Hepatocyte (in vitro differentiated cells): Measurements from ENCODE around the gene PLEKHM3. TPM values are rescaled to one million over a fixed set of nuclear protein-coding genes. Genes with fewer than 3 reads are reported as not detected.

Experiments
- DNase-seq: peaks from one replicate; pipeline ENCODE4 v3.0.0-alpha.2; 2016; ENCODE audit warnings: low spot score
- H2AFZ ChIP-seq: fragments of 200-600 bp; sonication (generic); 2 replicates; pipeline ENCODE4 v1.6.0; 2016; ENCODE audit warnings: antibody characterized with exemption, mild to moderate bottlenecking
- H3K27ac ChIP-seq: fragments of 200-600 bp; sonication (generic); 2 replicates; pipeline ENCODE4 v1.5.1; 2016; ENCODE audit warnings: mild to moderate bottlenecking
- H3K27me3 ChIP-seq: fragments of 200-600 bp; sonication (generic); 2 replicates; pipeline ENCODE4 v1.6.1; 2016
- H3K36me3 ChIP-seq: fragments of 200-600 bp; sonication (generic); replicated peaks from 2 replicates; pipeline ENCODE4 v1.5.1; 2016; ENCODE audit warnings: low read depth; ENCODE audit not compliant: insufficient read depth
- H3K4me1 ChIP-seq: fragments of 200-600 bp; sonication (generic); 2 replicates; pipeline ENCODE4 v1.5.1; 2016; ENCODE audit warnings: mild to moderate bottlenecking, moderate library complexity; ENCODE audit not compliant: insufficient read depth
- H3K4me2 ChIP-seq: fragments of 200-600 bp; sonication (generic); 2 replicates; pipeline ENCODE4 v1.6.0; 2016
- H3K4me3 ChIP-seq: fragments of 200-600 bp; sonication (generic); 2 replicates; pipeline ENCODE4 v1.5.1; 2016; ENCODE audit warnings: mild to moderate bottlenecking
- H3K79me2 ChIP-seq: fragments of 200-600 bp; sonication (generic); 2 replicates; pipeline ENCODE4 v1.6.0; 2017; ENCODE audit warnings: mild to moderate bottlenecking
- H3K9me2 ChIP-seq: fragments of 200-600 bp; sonication (generic); replicated peaks from 2 replicates; pipeline ENCODE4 v1.6.0; 2017; ENCODE audit warnings: mild to moderate bottlenecking; ENCODE audit not compliant: insufficient read depth
- H3K9me3 ChIP-seq: fragments of 200-600 bp; sonication (generic); 2 replicates; pipeline ENCODE4 v1.5.1; 2016; ENCODE audit warnings: low read depth, mild to moderate bottlenecking
- H4K20me1 ChIP-seq: fragments of 200-600 bp; sonication (generic); 2 replicates; pipeline ENCODE4 v1.6.0; 2016; ENCODE audit warnings: mild to moderate bottlenecking; ENCODE audit not compliant: insufficient read depth, poor library complexity, severe bottlenecking
- CTCF ChIP-seq: fragments of 200-600 bp; sonication (generic); IDR thresholded peaks from 2 replicates; pipeline ENCODE4 v1.5.1; 2016; ENCODE audit warnings: antibody characterized with exemption, mild to moderate bottlenecking; ENCODE audit not compliant: poor library complexity
- EZH2 ChIP-seq: fragments of 200-600 bp; sonication (generic); IDR thresholded peaks from 2 replicates; pipeline ENCODE4 v1.6.1; 2016; ENCODE audit warnings: antibody characterized with exemption, mild to moderate bottlenecking, borderline replicate concordance
- EZH2phosphoT487 ChIP-seq: fragments of 200-600 bp; sonication (generic); IDR thresholded peaks from one replicate; pipeline ENCODE4 v1.6.1; 2018; ENCODE audit warnings: antibody characterized with exemption, mild to moderate bottlenecking, low read depth, moderate library complexity; ENCODE audit not compliant: unreplicated experiment, severe bottlenecking
- WGBS: methylation state at CpG from one replicate; pipeline ENCODE4 v1.1.6; 2016; ENCODE audit warnings: low lambda C conversion rate; ENCODE audit errors: missing lambda C conversion rate; 5-methylcytosine and 5-hydroxymethylcytosine counted together
- polyA plus RNA-seq: library from polyadenylated mRNA; unstranded; fragments of >200 nt; fragmentation: Nextera tagmentation; extraction: Ambion mirVana; gene quantifications from 2 replicates; pipeline ENCODE4 v1.2.1, GENCODE V29; 2016
- total RNA-seq: library from RNA; depleted of rRNA; stranded (reverse); fragments of >200 nt; gene quantifications from 2 replicates; pipeline ENCODE4 v1.2.3, GENCODE V29; 2014

PLEKHM3 gene
- total and polyA plus RNA-seq, 2 experiments from 2014 or later: 4.2 to 11.1 TPM

GRCh38 chr2:208057108-208057507, 31.8 kb upstream of the PLEKHM3 start:
- no peaks in the 10 kb centered on the region for H3K9me2 ChIP-seq
- no peaks in the 10 kb centered on the region for H3K27me3 ChIP-seq
- no peaks in the 10 kb centered on the region for H3K36me3 ChIP-seq
- no peak for TF ChIP-seq CTCF
- no peak for TF ChIP-seq EZH2
- TF ChIP-seq EZH2phosphoT487: no peak
- no peak overlapping the region for H2AFZ ChIP-seq
- no peaks in the 10 kb centered on the region for H3K4me1 ChIP-seq
- WGBS: 96% methylated on average over 1 of the region's 1 CpG
- H4K20me1 ChIP-seq: no peaks in the 10 kb centered on the region
- H3K9me3 ChIP-seq: no peaks in the 10 kb centered on the region
- DNase-seq: no peak
- H3K4me2 ChIP-seq: no peak overlapping the region
- H3K4me3 ChIP-seq: no peak overlapping the region
- no peaks in the 10 kb centered on the region for H3K79me2 ChIP-seq
- H3K27ac ChIP-seq: no peak overlapping the region

- Histone ChIP-seq H3K36me3 (no peaks in the 10 kb centered on the region), H3K27me3 (no peaks in the 10 kb centered on the region), H3K27ac (no peak overlapping the region), H3K9me3 (no peaks in the 10 kb centered on the region), H3K9me2 (no peaks in the 10 kb centered on the region), H3K4me1 (no peaks in the 10 kb centered on the region), H2AFZ (no peak overlapping the region), H4K20me1 (no peaks in the 10 kb centered on the region), H3K79me2 (no peaks in the 10 kb centered on the region), H3K4me2 (no peak overlapping the region), H3K4me3 (no peak overlapping the region)
- WGBS: 82% methylated on average over 2 of the region's 2 CpGs
- no peak for TF ChIP-seq EZH2phosphoT487
- no peak for TF ChIP-seq EZH2
- TF ChIP-seq CTCF: no peak
- no peak for DNase-seq
Measured at GRCh38 chr2:208049441-208049840, 24.1 kb upstream of the PLEKHM3 start.

- Histone ChIP-seq H3K9me3 (no peaks in the 10 kb centered on the region), H3K4me3 (no peak overlapping the region)
Measured at GRCh38 chr2:208049006-208049405, 23.7 kb upstream of the PLEKHM3 start.

More at GRCh38 chr2:208049006-208049405, 23.7 kb upstream of the PLEKHM3 start:
- no peaks in the 10 kb centered on the region for H3K36me3 ChIP-seq
- H3K27me3 ChIP-seq: no peaks in the 10 kb centered on the region
- no peak for DNase-seq
- no peak overlapping the region for H3K27ac ChIP-seq
- WGBS: 68% methylated on average over 4 of the region's 4 CpGs
- H2AFZ ChIP-seq: no peak overlapping the region
- no peaks in the 10 kb centered on the region for H3K79me2 ChIP-seq
- no peak for TF ChIP-seq EZH2
- no peak for TF ChIP-seq EZH2phosphoT487
- no peak for TF ChIP-seq CTCF
- no peaks in the 10 kb centered on the region for H3K9me2 ChIP-seq
- H3K4me2 ChIP-seq: no peak overlapping the region
- no peaks in the 10 kb centered on the region for H3K4me1 ChIP-seq
- H4K20me1 ChIP-seq: no peaks in the 10 kb centered on the region
